ENCODE measurements around the gene SPDYE6.

SPDYE6 gene

GRCh38 chr7:102395592-102395872, 39.3 kb upstream of the SPDYE6 start:
- H2AK5ac ChIP-seq (ENCODE audit: low read length, severe bottlenecking), result peak overlapping the region; percentile 10
- no peak overlapping the region for H4K8ac ChIP-seq (ENCODE audit: low read length)
- H3K27me3 ChIP-seq (ENCODE audit: control insufficient read depth in 1 of 2, insufficient read depth in 1 of 2, low read length in 2 of 2), result no peaks in the 10 kb centered on the region
- no peak for DNase-seq
- peak overlapping the region; percentile 98 for H3K9ac ChIP-seq (ENCODE audit: low read length)
- H2BK120ac ChIP-seq (ENCODE audit: low read depth, low read length), result no peak overlapping the region
- H4K91ac ChIP-seq (ENCODE audit: low read length), result peak overlapping the region; percentile 92
- H3K14ac ChIP-seq (ENCODE audit: low read length in 2 of 2), result no peak overlapping the region
- H2BK15ac ChIP-seq (ENCODE audit: low read depth, poor library complexity, severe bottlenecking), result no peak overlapping the region
- H3K4me1 ChIP-seq (ENCODE audit: control insufficient read depth, insufficient read depth, low read depth, low read length), result peaks cover 8% of the 10 kb centered on the region
- H3K79me1 ChIP-seq (replicated peaks; ENCODE audit: low read length, poor library complexity, severe bottlenecking), result peaks cover 21% of the 10 kb centered on the region
- H3K18ac ChIP-seq (ENCODE audit: low read depth in 1 of 2, low read length in 2 of 2), result peak overlapping the region; percentile 86 to 87
- H3K23ac ChIP-seq (ENCODE audit: low read length in 2 of 2), result no peak overlapping the region
- H3K4me3 ChIP-seq (ENCODE audit: insufficient read depth in 1 of 2, low read depth in 1 of 2, low read length in 2 of 2), result peak overlapping the region; percentile 88 to 97
- H3K27ac ChIP-seq (ENCODE audit: low read length, poor library complexity, severe bottlenecking), result peak overlapping the region; percentile 85
- H2AFZ ChIP-seq (ENCODE audit: low read depth, low read length), result peak overlapping the region; percentile 62
- H2BK12ac ChIP-seq (ENCODE audit: low read length in 2 of 2), result peak overlapping the region in 1 of 2 experiments; percentile 35
- WGBS, result 13% methylated on average over 9 of the region's 9 CpGs
- H3K9me3 ChIP-seq (ENCODE audit: control insufficient read depth, low read length), result no peaks in the 10 kb centered on the region
- peaks cover 29 to 33% of the 10 kb centered on the region in 2 experiments for H3K36me3 ChIP-seq (ENCODE audit: control insufficient read depth in 1 of 2, insufficient read depth in 2 of 2, low read depth in 1 of 2, low read length in 2 of 2)
- H3K4me2 ChIP-seq (ENCODE audit: low read length, poor library complexity, severe bottlenecking), result peak overlapping the region; percentile 96
- H3K4ac ChIP-seq (ENCODE audit: low read depth in 1 of 2, low read length in 2 of 2), result peak overlapping the region; percentile 79 to 81
- no peak overlapping the region for H2BK5ac ChIP-seq (ENCODE audit: low read depth, low read length, poor library complexity, severe bottlenecking)

- peaks cover 13 to 24% of the 10 kb centered on the region in 2 experiments for H3K36me3 ChIP-seq (ENCODE audit: control insufficient read depth in 1 of 2, insufficient read depth in 2 of 2, low read depth in 1 of 2, low read length in 2 of 2)
- H2BK15ac ChIP-seq (ENCODE audit: low read depth, poor library complexity, severe bottlenecking), result no peak overlapping the region
- no peak overlapping the region for H3K9ac ChIP-seq (ENCODE audit: low read length)
- no peak overlapping the region for H3K4me2 ChIP-seq (ENCODE audit: low read length, poor library complexity, severe bottlenecking)
- H4K91ac ChIP-seq (ENCODE audit: low read length), result no peak overlapping the region
- no peak overlapping the region for H3K23ac ChIP-seq (ENCODE audit: low read length in 2 of 2)
- H3K79me1 ChIP-seq (replicated peaks; ENCODE audit: low read length, poor library complexity, severe bottlenecking), result peaks cover 14% of the 10 kb centered on the region
- WGBS, result 76% methylated on average over 9 of the region's 9 CpGs
- no peaks in the 10 kb centered on the region for H3K9me3 ChIP-seq (ENCODE audit: control insufficient read depth, low read length)
- no peak overlapping the region for H4K8ac ChIP-seq (ENCODE audit: low read length)
- no peak overlapping the region for H3K27ac ChIP-seq (ENCODE audit: low read length, poor library complexity, severe bottlenecking)
- H3K4me1 ChIP-seq (ENCODE audit: control insufficient read depth, insufficient read depth, low read depth, low read length), result peaks cover 8% of the 10 kb centered on the region
- no peaks in the 10 kb centered on the region for H3K27me3 ChIP-seq (ENCODE audit: control insufficient read depth in 1 of 2, insufficient read depth in 1 of 2, low read length in 2 of 2)
- no peak overlapping the region for H2BK120ac ChIP-seq (ENCODE audit: low read depth, low read length)
- H3K14ac ChIP-seq (ENCODE audit: low read length in 2 of 2), result no peak overlapping the region
- H3K4me3 ChIP-seq (ENCODE audit: insufficient read depth in 1 of 2, low read depth in 1 of 2, low read length in 2 of 2), result no peak overlapping the region
- H3K4ac ChIP-seq (ENCODE audit: low read depth in 1 of 2, low read length in 2 of 2), result no peak overlapping the region
- no peak overlapping the region for H2AFZ ChIP-seq (ENCODE audit: low read depth, low read length)
- H2BK5ac ChIP-seq (ENCODE audit: low read depth, low read length, poor library complexity, severe bottlenecking), result no peak overlapping the region
- no peak overlapping the region for H2AK5ac ChIP-seq (ENCODE audit: low read length, severe bottlenecking)
- H3K18ac ChIP-seq (ENCODE audit: low read depth in 1 of 2, low read length in 2 of 2), result no peak overlapping the region
- DNase-seq, result no peak
- no peak overlapping the region for H2BK12ac ChIP-seq (ENCODE audit: low read length in 2 of 2)
These were observed 37.2 kb upstream of the SPDYE6 start for GRCh38 chr7:102393467-102393866.

- H2AK5ac ChIP-seq (ENCODE audit: low read length, severe bottlenecking), result no peak overlapping the region
- no peak overlapping the region for H3K14ac ChIP-seq (ENCODE audit: low read length in 2 of 2)
- H3K36me3 ChIP-seq (ENCODE audit: control insufficient read depth in 1 of 2, insufficient read depth in 2 of 2, low read depth in 1 of 2, low read length in 2 of 2), result peaks cover 17 to 24% of the 10 kb centered on the region in 2 experiments
- no peak overlapping the region for H3K4ac ChIP-seq (ENCODE audit: low read depth in 1 of 2, low read length in 2 of 2)
- no peak overlapping the region for H2BK120ac ChIP-seq (ENCODE audit: low read depth, low read length)
- no peak overlapping the region for H3K23ac ChIP-seq (ENCODE audit: low read length in 2 of 2)
- peaks cover 8% of the 10 kb centered on the region for H3K4me1 ChIP-seq (ENCODE audit: control insufficient read depth, insufficient read depth, low read depth, low read length)
- no peaks in the 10 kb centered on the region for H3K9me3 ChIP-seq (ENCODE audit: control insufficient read depth, low read length)
- no peak overlapping the region for H2AFZ ChIP-seq (ENCODE audit: low read depth, low read length)
- H3K18ac ChIP-seq (ENCODE audit: low read depth in 1 of 2, low read length in 2 of 2), result no peak overlapping the region
- WGBS, result 100% methylated on average over 1 of the region's 1 CpG
- no peaks in the 10 kb centered on the region for H3K27me3 ChIP-seq (ENCODE audit: control insufficient read depth in 1 of 2, insufficient read depth in 1 of 2, low read length in 2 of 2)
- H3K79me1 ChIP-seq (replicated peaks; ENCODE audit: low read length, poor library complexity, severe bottlenecking), result peaks cover 14% of the 10 kb centered on the region
- H3K27ac ChIP-seq (ENCODE audit: low read length, poor library complexity, severe bottlenecking), result no peak overlapping the region
- no peak overlapping the region for H2BK5ac ChIP-seq (ENCODE audit: low read depth, low read length, poor library complexity, severe bottlenecking)
- no peak overlapping the region for H3K9ac ChIP-seq (ENCODE audit: low read length)
- no peak overlapping the region for H4K8ac ChIP-seq (ENCODE audit: low read length)
- H3K4me2 ChIP-seq (ENCODE audit: low read length, poor library complexity, severe bottlenecking), result no peak overlapping the region
- H3K4me3 ChIP-seq (ENCODE audit: insufficient read depth in 1 of 2, low read depth in 1 of 2, low read length in 2 of 2), result no peak overlapping the region
- no peak overlapping the region for H2BK15ac ChIP-seq (ENCODE audit: low read depth, poor library complexity, severe bottlenecking)
- no peak overlapping the region for H2BK12ac ChIP-seq (ENCODE audit: low read length in 2 of 2)
- H4K91ac ChIP-seq (ENCODE audit: low read length), result no peak overlapping the region
- no peak for DNase-seq
These were observed 36.1 kb upstream of the SPDYE6 start for GRCh38 chr7:102392330-102392729.

- Histone ChIP-seq H3K79me1 (replicated peaks; ENCODE audit: low read length, poor library complexity, severe bottlenecking) (peaks cover 12% of the 10 kb centered on the region), H2AFZ (ENCODE audit: low read depth, low read length) (no peak overlapping the region), H2BK120ac (ENCODE audit: low read depth, low read length) (no peak overlapping the region), H3K4me3 (ENCODE audit: insufficient read depth in 1 of 2, low read depth in 1 of 2, low read length in 2 of 2) (no peak overlapping the region), H3K23ac (ENCODE audit: low read length in 2 of 2) (no peak overlapping the region), H3K14ac (ENCODE audit: low read length in 2 of 2) (no peak overlapping the region), H3K36me3 (ENCODE audit: control insufficient read depth in 1 of 2, insufficient read depth in 2 of 2, low read depth in 1 of 2, low read length in 2 of 2) (peaks cover 22 to 33% of the 10 kb centered on the region in 2 experiments), H2BK12ac (ENCODE audit: low read length in 2 of 2) (no peak overlapping the region), H3K9ac (ENCODE audit: low read length) (no peak overlapping the region), H2BK5ac (ENCODE audit: low read depth, low read length, poor library complexity, severe bottlenecking) (no peak overlapping the region), H2BK15ac (ENCODE audit: low read depth, poor library complexity, severe bottlenecking) (no peak overlapping the region), H3K4me2 (ENCODE audit: low read length, poor library complexity, severe bottlenecking) (no peak overlapping the region), H4K91ac (ENCODE audit: low read length) (no peak overlapping the region), H3K27me3 (ENCODE audit: control insufficient read depth in 1 of 2, insufficient read depth in 1 of 2, low read length in 2 of 2) (no peaks in the 10 kb centered on the region), H4K8ac (ENCODE audit: low read length) (peak overlapping the region; percentile 9), H2AK5ac (ENCODE audit: low read length, severe bottlenecking) (peak overlapping the region; percentile 42), H3K27ac (ENCODE audit: low read length, poor library complexity, severe bottlenecking) (no peak overlapping the region), H3K4me1 (ENCODE audit: control insufficient read depth, insufficient read depth, low read depth, low read length) (peaks cover 5% of the 10 kb centered on the region), H3K4ac (ENCODE audit: low read depth in 1 of 2, low read length in 2 of 2) (peak overlapping the region in 1 of 2 experiments; percentile 49), H3K18ac (ENCODE audit: low read depth in 1 of 2, low read length in 2 of 2) (no peak overlapping the region), H3K9me3 (ENCODE audit: control insufficient read depth, low read length) (no peaks in the 10 kb centered on the region)
- peak; percentile 77 for DNase-seq
- WGBS, result 53% methylated on average over 9 of the region's 12 CpGs
These were observed 34.6 kb upstream of the SPDYE6 start for GRCh38 chr7:102390697-102391484.
